ENCODE measurements around the gene ZNF430.

Gene ZNF430

GRCh38 chr19:21087871-21088270 is 67.4 kb downstream of the ZNF430 start:
- no peak overlapping the region for H3K27ac ChIP-seq
- TF ChIP-seq ZFX (IDR thresholded peaks at IDR 0.05; ENCODE audit: borderline replicate concordance) (no peak), CTCF (IDR thresholded peaks at IDR 0.05) (no peak)

- TF ChIP-seq CTCF (IDR thresholded peaks at IDR 0.05): no peak
- no peak overlapping the region for H3K27ac ChIP-seq
These were observed 71.7 kb downstream of the ZNF430 start for GRCh38 chr19:21092109-21092508.

- TF ChIP-seq ZFX (IDR thresholded peaks at IDR 0.05; ENCODE audit: borderline replicate concordance) (no peak), CTCF (IDR thresholded peaks at IDR 0.05) (no peak)
- no peak overlapping the region for H3K27ac ChIP-seq
These were observed 74.0 kb downstream of the ZNF430 start for GRCh38 chr19:21094347-21095025.

GRCh38 chr19:21098291-21098690 is 77.8 kb downstream of the ZNF430 start:
- TF ChIP-seq CTCF (IDR thresholded peaks at IDR 0.05) (no peak), ZFX (IDR thresholded peaks at IDR 0.05; ENCODE audit: borderline replicate concordance) (no peak)
- no peak overlapping the region for H3K27ac ChIP-seq

- H3K27ac ChIP-seq: no peak overlapping the region
- TF ChIP-seq ZFX (IDR thresholded peaks at IDR 0.05; ENCODE audit: borderline replicate concordance) (no peak), CTCF (IDR thresholded peaks at IDR 0.05) (no peak)
These were observed 81.2 kb downstream of the ZNF430 start for GRCh38 chr19:21101521-21102242.

GRCh38 chr19:21109116-21109515 is 88.7 kb downstream of the ZNF430 start:
- TF ChIP-seq ZFX (IDR thresholded peaks at IDR 0.05; ENCODE audit: borderline replicate concordance): no peak
- no peak overlapping the region for H3K27ac ChIP-seq
